Right renal cortex interstitium (tissue), 3 donors: ENCODE measurements around the gene MEGF11. TPM values are rescaled to one million over a fixed set of nuclear protein-coding genes. Genes with fewer than 3 reads are reported as not detected.

ENCODE experiments used
- DNase-seq, 3 donors: peaks; one replicate each; pipeline ENCODE4 v3.0.0-alpha.2; 2013; ENCODE audit warnings: low read depth in 3 of 3, low spot score in 2 of 3
- polyA plus RNA-seq, 3 donors: library from polyadenylated mRNA; unstranded; fragments of 120-200 nt; gene quantifications; one replicate each; pipeline ENCODE4 v1.2.1, GENCODE V29; 2013; ENCODE audit not compliant: insufficient read length in 3 of 3

Gene MEGF11
- polyA plus RNA-seq, 3 donors: 1.8 to 2.1 (median 2.1) TPM

DNA sequence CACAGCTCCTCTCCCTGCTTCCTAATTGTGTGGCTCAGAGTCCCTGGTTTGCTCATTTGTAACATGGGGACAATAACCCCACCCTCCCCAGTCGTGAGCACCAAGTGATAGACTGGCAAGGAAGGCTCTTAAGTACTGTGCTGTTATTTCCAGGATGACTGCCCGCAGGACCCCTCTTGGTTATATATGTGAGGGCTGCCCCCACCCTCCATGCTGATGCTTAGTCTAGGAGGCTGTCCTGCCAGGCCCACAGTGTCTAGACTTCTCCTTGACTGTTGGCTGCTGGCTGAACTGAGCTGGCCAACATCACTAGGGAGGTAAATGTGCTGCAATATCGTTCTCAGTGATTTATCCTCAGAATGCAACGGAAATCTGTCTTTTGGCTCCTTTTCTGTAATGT is 339.2 kb downstream of the MEGF11 start:
- no peak for DNase-seq

DNA sequence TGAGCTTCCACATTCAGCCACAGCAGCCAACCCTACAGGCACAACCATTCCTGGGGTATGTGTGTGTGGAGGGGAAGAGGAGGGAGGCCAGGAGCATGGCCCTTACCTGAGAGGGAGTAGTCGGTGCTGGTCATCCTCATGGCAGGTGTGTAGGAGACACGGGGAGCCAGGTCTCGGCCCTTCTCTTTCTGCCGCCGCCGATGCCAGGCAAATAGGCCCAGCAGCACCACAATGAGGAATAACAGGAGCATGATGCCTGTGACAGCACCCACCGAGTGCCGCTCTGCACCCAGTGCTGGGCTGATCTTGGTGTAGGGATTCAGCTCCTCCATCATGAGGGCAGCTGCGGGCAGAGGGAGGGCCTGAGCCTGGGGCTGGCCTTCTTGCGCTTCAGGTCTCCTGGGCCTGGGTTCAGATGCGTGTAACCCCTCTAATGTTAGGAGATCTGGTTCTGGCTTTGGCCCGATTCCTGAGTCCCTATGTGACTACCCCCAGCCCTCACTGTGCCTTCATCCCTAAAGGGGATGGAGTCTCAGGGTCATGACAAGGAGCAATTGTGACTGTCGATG is 339.8 kb downstream of the MEGF11 start:
- no peak for DNase-seq

- DNase-seq: no peak
These were observed 341.3 kb downstream of the MEGF11 start for GRCh38 chr15:65912235-65912634.

DNA sequence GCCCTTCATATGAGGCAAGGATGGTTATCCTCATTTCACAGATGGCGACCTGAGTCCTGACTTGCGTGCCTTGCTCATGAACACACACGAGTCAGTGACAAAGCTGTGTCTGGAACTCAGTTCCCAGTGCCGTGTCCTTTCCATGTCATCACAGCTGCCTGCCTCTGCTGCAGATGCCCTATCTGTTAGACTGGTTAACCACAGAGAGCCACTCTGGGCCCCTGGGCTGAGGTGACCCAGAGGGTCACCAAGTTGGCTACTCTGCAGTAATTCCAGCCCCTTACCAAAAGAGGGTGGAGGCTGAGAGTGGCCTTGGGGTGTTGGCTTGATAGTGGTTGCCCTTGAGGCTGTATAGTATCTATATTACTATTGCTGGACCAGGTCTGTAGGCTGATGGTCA is 343.2 kb downstream of the MEGF11 start:
- DNase-seq: no peak

DNA sequence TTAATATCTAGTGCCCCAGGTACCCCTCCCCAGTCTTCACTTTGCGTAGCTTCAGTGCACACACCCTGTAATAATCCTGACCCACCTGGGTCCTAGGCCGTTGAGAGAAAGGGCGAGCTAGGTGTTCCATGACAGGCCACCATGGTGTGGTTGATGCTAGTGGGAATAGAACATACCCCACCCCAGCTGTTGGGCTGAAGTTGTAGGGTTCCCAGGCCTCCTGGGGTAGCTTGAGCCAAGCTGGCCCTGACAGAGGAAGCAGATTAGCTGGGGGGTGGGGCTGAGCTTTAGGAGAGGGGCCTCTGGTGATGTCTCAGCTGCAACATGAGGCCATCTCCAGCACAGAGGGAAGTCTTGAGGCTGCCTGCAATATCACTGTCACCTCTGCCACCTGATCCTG is 343.7 kb downstream of the MEGF11 start:
- DNase-seq: no peak

DNA sequence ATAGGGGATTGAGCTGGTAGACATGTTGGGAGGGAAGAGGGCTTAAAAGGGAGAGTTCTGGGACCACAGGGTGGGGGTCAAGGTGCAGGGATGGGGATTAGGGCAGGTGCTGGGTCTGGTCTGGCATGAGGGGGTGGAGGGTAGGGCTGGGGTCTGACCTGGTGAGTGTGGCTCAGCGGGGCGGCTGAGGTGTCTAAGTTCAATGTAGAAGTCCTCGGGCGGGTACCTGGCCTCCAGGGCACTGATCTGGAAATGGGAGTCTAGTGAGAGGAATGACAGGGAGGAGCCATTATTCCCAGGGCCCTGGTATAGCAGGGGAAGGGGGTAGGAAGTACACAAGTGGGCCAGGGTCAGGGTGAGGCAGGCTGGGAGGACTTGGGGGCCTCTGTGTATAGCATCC is 344.7 kb downstream of the MEGF11 start:
- DNase-seq: no peak

DNA sequence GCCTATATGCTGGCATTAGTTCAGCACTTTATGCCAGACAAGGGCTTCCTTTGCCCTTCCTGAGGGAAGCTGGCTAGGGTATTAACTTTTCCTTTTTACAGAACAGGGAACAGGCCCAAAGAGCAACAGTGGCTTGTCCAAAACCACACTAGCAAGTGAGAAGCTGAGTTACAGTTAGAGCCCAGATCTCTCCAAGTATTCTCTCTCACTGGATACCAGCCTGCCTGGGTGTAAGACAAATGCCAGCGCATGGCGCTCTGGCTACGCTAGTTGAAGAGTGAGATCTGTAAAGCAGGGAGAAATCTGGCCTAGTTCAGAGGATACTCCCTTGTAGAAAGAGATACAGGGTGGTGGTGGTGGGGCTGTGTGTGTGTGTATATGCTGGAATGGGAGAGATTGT is 345.9 kb downstream of the MEGF11 start:
- DNase-seq: no peak

- no peak for DNase-seq
These were observed 347.2 kb downstream of the MEGF11 start for GRCh38 chr15:65906396-65906795.

GRCh38 chr15:65904301-65904700 is 349.2 kb downstream of the MEGF11 start:
- no peak for DNase-seq

DNA sequence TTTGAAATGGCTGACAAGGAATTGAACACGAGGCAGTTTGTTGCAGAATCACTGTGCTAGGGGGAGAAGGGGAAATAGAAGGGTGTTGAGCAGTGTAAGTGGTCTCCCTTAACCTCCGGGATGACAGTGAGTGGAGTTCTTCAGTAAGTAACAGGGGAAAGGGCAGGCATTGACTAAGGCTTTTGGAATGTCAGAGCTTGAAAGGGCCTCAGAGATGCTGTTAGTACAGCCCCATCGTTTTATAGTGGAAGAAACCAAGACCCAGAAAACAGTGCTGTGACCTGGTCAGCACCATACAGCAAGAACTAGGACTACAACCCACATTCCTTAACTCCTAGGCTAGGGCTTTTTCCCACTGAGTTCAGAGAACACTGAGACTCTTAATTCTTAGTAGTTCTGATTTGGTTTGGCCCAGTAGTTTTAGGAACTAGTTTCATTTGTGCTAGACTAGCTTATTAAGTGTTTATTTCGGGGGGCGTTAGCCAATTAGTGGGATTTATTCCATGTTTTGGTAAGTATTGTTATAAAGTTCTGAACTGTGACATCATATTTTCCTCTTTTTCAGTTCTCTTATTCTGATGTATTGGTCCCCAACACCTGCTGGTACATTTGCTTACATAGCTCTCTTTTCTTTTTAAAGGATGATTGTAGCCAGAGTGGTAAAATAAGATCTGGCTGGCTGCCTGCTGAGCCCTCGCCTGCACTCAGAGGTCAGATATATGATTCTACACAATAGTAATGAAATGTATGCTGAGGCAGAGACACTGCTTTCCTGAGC is 350.1 kb downstream of the MEGF11 start:
- no peak for DNase-seq

GRCh38 chr15:65902373-65902772 is 351.2 kb downstream of the MEGF11 start:
- no peak for DNase-seq

DNA sequence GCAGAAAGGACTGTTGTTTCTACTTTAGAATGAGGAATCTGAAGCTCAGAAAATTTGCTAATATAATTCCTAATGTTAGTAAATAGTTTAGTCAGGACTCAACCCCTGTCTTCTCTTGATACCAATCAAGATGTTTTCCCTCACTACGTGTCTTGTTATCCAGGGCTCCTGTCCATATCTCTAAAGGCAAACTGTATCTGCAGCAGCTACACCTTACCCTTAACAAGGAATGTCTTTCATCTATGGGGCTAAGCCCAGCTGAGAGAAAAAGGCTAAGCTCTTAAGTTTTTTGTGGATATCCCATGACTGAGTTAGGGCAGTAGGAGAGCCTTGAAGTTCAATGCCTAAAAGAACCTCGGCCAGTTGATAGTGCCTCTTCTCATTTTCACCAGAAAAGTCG is 351.7 kb downstream of the MEGF11 start:
- DNase-seq: no peak

DNA sequence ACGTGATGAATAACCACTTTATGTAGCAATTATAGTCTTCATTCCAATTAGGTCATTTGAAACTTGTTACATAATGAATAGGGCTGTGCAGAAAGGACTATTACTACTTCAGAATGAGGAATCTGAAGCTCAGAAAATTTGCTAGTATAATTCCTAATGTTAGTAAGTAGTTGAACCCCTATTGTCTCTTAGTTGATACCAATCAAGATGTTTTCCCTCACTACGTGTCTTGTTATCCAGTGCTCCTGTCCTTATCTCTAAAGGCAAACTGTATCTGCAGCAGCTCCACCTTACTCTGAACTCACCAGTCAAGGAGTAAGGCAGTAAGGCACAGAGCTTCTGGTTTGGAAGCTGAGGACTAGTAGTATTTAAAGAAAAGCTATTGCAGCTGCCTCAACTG is 352.2 kb downstream of the MEGF11 start:
- no peak for DNase-seq

DNA sequence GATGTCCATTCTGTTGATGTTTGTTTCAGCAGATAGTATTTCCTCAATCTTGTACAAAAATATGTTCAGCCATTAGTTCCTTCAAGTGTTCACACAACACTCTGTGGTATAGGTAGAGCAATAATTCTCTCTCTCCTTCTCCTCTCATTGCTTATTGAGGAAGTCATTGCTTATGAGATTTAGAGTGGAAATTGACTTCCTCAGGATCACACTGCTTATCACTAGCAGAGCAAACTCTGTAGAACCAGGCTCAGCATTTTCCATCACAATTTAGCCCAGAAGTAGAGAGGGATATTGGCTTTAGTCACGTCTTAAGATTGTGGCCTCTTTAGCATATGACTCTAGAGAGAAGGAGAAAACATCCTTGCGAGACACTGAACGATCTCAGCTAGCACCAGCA is 353.1 kb downstream of the MEGF11 start:
- no peak for DNase-seq

DNA sequence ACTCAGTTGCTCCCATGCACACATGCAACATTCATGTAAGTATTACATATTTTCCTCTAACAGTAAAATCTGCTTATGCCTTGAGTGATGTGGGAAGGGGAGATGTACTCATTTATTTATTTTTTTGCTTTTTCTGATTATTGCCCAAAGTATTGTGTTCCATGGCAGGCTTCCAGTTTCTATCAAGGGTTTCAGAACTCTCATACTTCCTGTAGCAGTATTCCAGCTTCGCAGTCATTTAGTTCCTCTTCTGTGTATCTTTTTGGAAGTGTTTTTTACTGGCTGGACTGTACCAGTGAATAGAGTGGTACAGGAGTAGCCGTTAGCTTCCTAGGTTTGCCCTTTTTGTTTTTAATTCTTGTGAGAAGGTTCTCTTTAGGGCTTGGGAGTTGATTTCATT is 357.3 kb downstream of the MEGF11 start:
- DNase-seq: no peak

GRCh38 chr15:65893060-65893459 is 360.5 kb downstream of the MEGF11 start:
- DNase-seq: no peak

DNA sequence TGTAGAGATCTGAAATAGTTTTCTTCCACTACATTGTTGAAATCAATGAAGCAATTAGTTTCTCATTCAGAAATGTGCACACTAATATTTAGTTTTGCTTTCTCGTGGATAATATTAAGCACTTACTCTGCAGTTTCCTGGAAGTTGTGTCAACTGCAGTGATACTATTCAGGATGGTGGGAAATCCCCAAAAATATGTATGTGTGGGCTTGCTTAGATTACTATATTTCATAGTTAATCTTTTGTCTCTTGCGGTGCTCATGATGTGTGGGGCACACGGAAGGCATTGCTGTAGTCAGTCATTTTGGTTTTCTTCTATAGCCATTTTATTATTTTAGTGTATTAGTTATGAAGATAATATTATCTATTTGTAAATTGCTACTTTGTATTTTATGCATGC is 364.6 kb downstream of the MEGF11 start:
- no peak for DNase-seq

DNA sequence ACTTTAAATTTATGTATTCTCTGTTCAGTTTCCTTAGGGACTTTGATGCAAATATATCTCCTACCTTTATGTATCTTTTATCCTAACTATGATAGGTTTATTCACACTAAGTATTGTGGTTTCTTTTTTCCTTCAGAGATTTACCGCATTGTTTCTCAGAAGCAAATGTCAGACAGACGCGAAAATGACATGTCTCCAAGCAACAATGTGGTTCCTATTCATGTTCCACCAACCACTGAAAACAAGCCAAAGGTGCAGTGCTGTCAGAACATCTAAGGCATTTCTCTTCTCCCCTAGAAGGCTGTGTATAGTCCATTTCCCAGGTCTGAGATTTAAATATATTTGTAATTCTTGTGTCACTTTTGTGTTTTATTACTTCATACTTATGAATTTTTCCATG is 366.0 kb downstream of the MEGF11 start:
- no peak for DNase-seq

DNA sequence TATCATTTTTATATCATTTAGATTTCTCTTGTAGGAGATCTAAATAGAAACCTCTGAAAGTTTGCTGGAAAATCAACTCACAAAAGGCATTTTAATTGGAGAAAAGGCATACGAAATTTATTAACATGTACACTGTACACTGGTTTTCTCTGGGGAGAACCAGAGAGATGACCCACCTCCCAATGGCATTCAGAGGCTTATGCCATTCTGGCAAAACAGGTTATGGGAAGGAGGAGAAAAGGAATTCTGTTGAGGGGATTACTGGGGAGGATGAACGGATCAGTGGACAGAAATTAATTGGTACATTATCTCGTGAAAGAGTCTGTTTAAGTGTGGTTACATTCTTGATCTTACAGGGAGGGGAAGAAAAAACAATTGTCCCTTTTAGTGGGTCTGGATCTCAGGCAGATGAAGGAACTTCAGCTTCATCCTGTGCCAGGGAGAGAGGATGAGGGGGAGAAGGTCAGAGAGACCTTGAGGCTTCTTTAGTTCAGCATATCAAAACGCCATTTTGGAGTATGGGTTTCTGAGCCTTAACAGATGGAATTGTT is 367.8 kb downstream of the MEGF11 start:
- DNase-seq: no peak

DNA sequence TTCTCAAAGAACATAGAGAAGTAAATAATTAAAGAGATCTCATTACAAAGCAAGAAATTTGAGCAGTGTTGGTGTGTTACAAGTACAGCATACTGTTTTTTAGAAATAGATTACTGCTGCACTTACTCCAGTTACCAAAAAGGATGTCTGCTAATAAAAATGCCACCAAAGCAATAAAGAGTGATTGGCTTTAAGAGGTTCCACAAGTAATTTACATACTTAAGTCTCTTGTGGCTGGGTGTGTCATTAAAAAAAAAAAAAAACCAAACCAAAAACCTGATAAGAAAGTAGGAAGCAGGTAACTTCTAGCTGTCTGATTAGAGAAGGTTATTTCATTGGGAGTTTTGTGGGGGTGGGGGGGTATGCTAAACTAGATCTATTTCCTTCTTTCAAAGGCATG is 369.0 kb downstream of the MEGF11 start:
- DNase-seq: no peak

- no peak for DNase-seq
These were observed 370.0 kb downstream of the MEGF11 start for GRCh38 chr15:65883571-65883970.

- no peak for DNase-seq
These were observed 371.6 kb downstream of the MEGF11 start for GRCh38 chr15:65881766-65882434.
